Activated CD4-positive, alpha-beta T cell treated with anti-CD3 and anti-CD28 coated beads, Interleukin-2, amount 10 ng/mL, durations not matched to agents 7 days and 5 days (primary cell): ENCODE measurements around the gene MNX1. TPM values are rescaled to one million over a fixed set of nuclear protein-coding genes. Genes with fewer than 3 reads are reported as not detected.
A peak's percentile ranks its signal among the peaks of the same experiment; 100 is the strongest.

Experiments used
- CTCF ChIA-PET: fragments of 350-600 bp; sonication (Branson Sonifier 250); formaldehyde crosslinking; loops from one replicate; lab custom pipeline; 2021; ENCODE audit warnings: antibody characterized with exemption; lab: Charles Lee
- POLR2A ChIA-PET: fragments of 350-600 bp; sonication (Branson Sonifier 250); formaldehyde crosslinking; loops from one replicate; lab custom pipeline; 2021; ENCODE audit warnings: antibody characterized with exemption; lab: Charles Lee
- DNase-seq: peaks from one replicate; pipeline ENCODE4 v3.0.0-alpha.2; 2020
- H3K27ac Mint-ChIP-seq: one replicate; pipeline ENCODE4 v1.8.0; 2021; ENCODE audit warnings: mild to moderate bottlenecking, moderate library complexity, mixed read lengths
- H3K27me3 Mint-ChIP-seq: one replicate; pipeline ENCODE4 v1.8.0; 2021; ENCODE audit warnings: mixed read lengths
- H3K36me3 Mint-ChIP-seq: one replicate; pipeline ENCODE4 v1.8.0; 2021; ENCODE audit warnings: low read depth, mixed read lengths
- H3K4me1 Mint-ChIP-seq: one replicate; pipeline ENCODE4 v1.8.0; 2021; ENCODE audit warnings: mixed read lengths
- H3K4me3 Mint-ChIP-seq: one replicate; pipeline ENCODE4 v1.8.0; 2021; ENCODE audit warnings: mild to moderate bottlenecking, moderate library complexity, mixed read lengths
- H3K9me3 Mint-ChIP-seq: one replicate; pipeline ENCODE4 v1.8.0; 2021; ENCODE audit warnings: mixed read lengths
- total RNA-seq, 2 experiments: library from RNA; stranded (reverse); gene quantifications; one replicate each; pipeline ENCODE4 v1.2.3, GENCODE V29; 2021

The MNX1 gene
- total RNA-seq, 2 experiments from 2014 or later, result not detected

DNA sequence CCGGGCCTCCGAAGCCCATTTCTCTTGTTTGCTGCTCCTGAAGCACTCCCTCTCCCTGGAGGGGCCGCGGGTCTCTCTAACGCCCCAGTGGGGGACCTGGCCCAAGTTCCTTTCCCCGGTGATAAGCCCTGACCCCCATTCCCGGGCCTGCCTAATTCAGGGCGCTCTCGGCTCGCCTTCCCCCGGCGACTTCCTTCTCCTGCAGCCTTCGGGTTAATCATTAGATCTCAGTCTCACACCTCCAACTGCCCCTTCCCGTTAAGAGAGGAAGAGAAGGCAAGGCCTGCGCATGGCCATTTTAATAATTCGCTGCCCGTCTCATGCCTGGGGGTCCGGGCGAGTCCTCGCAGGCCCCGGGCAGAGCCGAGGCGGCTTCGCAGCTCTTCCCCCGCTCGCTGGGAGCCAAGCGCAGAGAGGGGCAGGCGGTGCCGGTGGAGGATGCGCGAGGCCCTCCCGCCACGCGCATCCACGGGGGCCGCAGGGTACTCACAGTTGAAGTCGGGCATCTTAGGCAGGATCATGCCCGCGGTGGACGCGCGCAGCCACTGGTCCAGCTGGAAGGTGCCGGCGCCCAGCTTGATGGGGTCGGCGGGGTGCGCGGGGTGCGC, 1.2 kb downstream of the MNX1 start:
- H3K27ac Mint-ChIP-seq, result no peak overlapping the region
- CTCF ChIA-PET, result interaction anchor here (1.6 kb wide), 1 partner anchor 9 kb away, joined by 3 read pairs; no protein-coding TSS in a partner anchor
- H3K9me3 Mint-ChIP-seq, result no peaks in the 10 kb centered on the region
- peaks cover 74% of the 10 kb centered on the region for H3K27me3 Mint-ChIP-seq
- H3K4me1 Mint-ChIP-seq, result peaks cover 20% of the 10 kb centered on the region
- H3K4me3 Mint-ChIP-seq, result peak overlapping the region; percentile 36
- POLR2A ChIA-PET, result no interaction called here
- peaks cover 3% of the 10 kb centered on the region for H3K36me3 Mint-ChIP-seq
- DNase-seq, result no peak

GRCh38 chr7:157008206-157009169, 2.0 kb downstream of the MNX1 start:
- Mint-ChIP-seq H3K9me3 (no peaks in the 10 kb centered on the region), H3K36me3 (peaks cover 3% of the 10 kb centered on the region), H3K4me3 (no peak overlapping the region), H3K4me1 (peaks cover 23% of the 10 kb centered on the region), H3K27me3 (peaks cover 73% of the 10 kb centered on the region), H3K27ac (peak overlapping the region; percentile 25)
- ChIA-PET CTCF (interaction anchor here (1.1 to 1.2 kb wide), 2 partner anchors 11 to 73 kb away, joined by 3 read pairs; no protein-coding TSS in a partner anchor), POLR2A (no interaction called here)
- DNase-seq, result no peak

GRCh38 chr7:157007470-157008066, 2.9 kb downstream of the MNX1 start:
- CTCF ChIA-PET, result interaction anchor here (1.1 to 1.2 kb wide), 2 partner anchors 12 to 74 kb away, joined by 3 read pairs; no protein-coding TSS in a partner anchor
- no peak for DNase-seq
- Mint-ChIP-seq H3K27me3 (peaks cover 67% of the 10 kb centered on the region), H3K27ac (no peak overlapping the region), H3K4me1 (peaks cover 23% of the 10 kb centered on the region), H3K4me3 (no peak overlapping the region), H3K9me3 (no peaks in the 10 kb centered on the region), H3K36me3 (peaks cover 3% of the 10 kb centered on the region)
- POLR2A ChIA-PET, result no interaction called here

DNA sequence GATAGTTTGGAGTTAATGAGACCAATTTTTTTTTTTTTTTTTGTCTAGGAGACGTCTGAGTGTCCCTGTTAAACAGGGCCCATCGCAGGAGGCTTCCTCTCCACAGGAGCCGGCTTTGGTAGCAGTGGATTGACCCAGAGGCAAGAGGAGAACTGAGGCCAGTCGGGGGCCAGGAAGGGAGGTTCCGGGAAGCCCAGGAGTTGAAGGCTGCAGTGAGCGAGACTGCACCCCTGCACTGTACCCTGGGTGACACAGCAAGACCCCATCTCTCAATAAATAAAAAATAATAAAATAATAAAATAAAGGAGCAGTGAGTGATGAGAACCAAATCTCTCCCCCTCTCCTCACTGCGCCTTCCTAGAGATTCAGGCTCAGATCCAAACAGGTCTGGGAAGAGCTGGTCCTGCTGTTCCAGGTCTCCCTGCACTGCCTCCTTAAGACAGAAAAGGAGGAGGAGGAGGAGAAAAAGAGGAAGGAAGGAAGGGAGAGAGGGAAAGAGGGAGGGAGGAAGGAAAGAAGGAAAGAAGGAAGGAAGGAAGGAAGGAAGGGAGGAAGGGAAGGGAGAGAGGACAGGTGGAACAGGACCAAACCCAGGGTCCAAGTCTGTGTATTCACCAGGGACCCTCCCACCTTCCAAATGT, 3.5 kb downstream of the MNX1 start:
- peaks cover 24% of the 10 kb centered on the region for H3K4me1 Mint-ChIP-seq
- peaks cover 2% of the 10 kb centered on the region for H3K36me3 Mint-ChIP-seq
- POLR2A ChIA-PET, result no interaction called here
- no peak overlapping the region for H3K4me3 Mint-ChIP-seq
- no peak overlapping the region for H3K27ac Mint-ChIP-seq
- CTCF ChIA-PET, result no interaction called here
- DNase-seq, result no peak
- H3K9me3 Mint-ChIP-seq, result no peaks in the 10 kb centered on the region
- peaks cover 65% of the 10 kb centered on the region for H3K27me3 Mint-ChIP-seq

DNA sequence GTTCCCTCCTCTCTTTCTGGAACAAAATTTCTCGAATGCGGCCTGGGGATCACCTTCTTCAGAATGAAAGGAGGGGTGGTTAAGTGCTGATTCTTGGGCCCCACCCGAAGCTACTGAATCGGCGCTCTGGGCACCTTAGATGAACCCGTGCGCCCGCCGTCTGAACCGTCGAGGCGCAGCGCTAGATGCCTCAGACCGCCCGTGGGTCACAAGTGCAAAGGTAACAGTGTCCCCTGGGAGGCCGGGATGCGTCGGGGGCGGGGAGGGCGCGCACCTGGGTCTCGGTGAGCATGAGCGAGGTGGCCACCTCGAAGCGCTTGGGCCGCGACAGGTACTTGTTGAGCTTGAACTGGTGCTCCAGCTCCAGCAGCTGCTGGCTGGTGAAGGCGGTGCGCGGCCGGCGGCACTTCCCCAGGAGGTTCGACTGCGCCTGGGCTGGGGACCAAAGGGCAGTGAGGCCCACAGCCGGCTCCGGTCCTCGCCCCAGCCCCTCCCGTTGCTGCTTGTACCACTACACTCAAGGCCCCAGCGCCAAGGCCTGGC, 4.2 kb downstream of the MNX1 start:
- POLR2A ChIA-PET, result no interaction called here
- Mint-ChIP-seq H3K36me3 (no peaks in the 10 kb centered on the region), H3K9me3 (no peaks in the 10 kb centered on the region), H3K27me3 (peaks cover 65% of the 10 kb centered on the region), H3K4me1 (peaks cover 21% of the 10 kb centered on the region), H3K4me3 (no peak overlapping the region), H3K27ac (peak overlapping the region; percentile 60)
- CTCF ChIA-PET, result no interaction called here
- DNase-seq, result no peak

DNA sequence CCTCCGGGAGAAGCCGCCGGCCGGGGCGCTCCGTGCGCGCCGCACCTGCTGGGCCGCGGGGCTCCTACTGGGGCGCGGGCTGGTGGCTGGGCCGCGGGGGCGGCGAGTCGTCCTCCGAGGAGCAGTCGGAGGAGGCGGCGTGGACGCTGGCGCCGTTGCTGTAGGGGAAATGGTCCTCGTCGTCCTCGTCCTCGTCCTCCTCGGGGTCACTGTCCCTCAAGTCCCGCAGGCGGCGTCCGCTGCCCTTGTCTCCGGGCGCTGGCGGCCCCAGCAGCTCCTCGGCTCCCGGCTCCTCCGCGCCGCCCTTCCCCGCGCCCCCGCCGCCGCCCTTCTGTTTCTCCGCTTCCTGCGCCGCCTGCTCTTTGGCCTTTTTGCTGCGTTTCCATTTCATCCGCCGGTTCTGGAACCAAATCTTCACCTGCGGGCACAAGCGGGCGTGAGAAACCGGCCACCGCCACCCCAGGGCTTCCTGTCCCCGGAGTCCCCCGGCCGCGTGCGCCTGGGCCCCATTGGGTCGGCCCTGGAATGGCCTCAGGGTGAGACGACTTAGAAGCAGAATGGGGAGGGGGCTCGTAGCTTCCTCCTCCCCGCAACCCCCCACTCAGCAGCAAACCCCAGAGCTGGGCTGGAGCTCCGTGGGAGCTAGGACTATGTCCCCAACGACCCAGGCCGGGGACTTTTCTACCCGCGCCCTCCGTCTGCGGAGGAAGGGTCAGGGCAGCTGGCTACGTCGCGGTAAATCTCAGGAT, 4.8 kb downstream of the MNX1 start:
- Mint-ChIP-seq H3K27me3 (peaks cover 68% of the 10 kb centered on the region), H3K27ac (no peak overlapping the region), H3K9me3 (no peaks in the 10 kb centered on the region), H3K4me1 (peaks cover 25% of the 10 kb centered on the region), H3K36me3 (peaks cover 2% of the 10 kb centered on the region), H3K4me3 (no peak overlapping the region)
- DNase-seq, result no peak
- CTCF ChIA-PET, result no interaction called here
- POLR2A ChIA-PET, result no interaction called here

- CTCF ChIA-PET, result no interaction called here
- peaks cover 28% of the 10 kb centered on the region for H3K4me1 Mint-ChIP-seq
- POLR2A ChIA-PET, result no interaction called here
- DNase-seq, result no peak
- no peaks in the 10 kb centered on the region for H3K9me3 Mint-ChIP-seq
- H3K4me3 Mint-ChIP-seq, result peak overlapping the region; percentile 16
- H3K27ac Mint-ChIP-seq, result no peak overlapping the region
- peaks cover 2% of the 10 kb centered on the region for H3K36me3 Mint-ChIP-seq
- H3K27me3 Mint-ChIP-seq, result peaks cover 72% of the 10 kb centered on the region
Observed at GRCh38 chr7:157004521-157005455, 5.7 kb downstream of the MNX1 start.

GRCh38 chr7:157003756-157004520, 6.5 kb downstream of the MNX1 start:
- H3K27ac Mint-ChIP-seq, result peak overlapping the region; percentile 64
- H3K27me3 Mint-ChIP-seq, result peaks cover 70% of the 10 kb centered on the region
- CTCF ChIA-PET, result interaction anchor here (1.2 kb wide), 1 partner anchor 9 kb away, joined by 5 read pairs; no protein-coding TSS in a partner anchor
- peaks cover 2% of the 10 kb centered on the region for H3K36me3 Mint-ChIP-seq
- POLR2A ChIA-PET, result no interaction called here
- peaks cover 25% of the 10 kb centered on the region for H3K4me1 Mint-ChIP-seq
- DNase-seq, result no peak
- no peak overlapping the region for H3K4me3 Mint-ChIP-seq
- H3K9me3 Mint-ChIP-seq, result no peaks in the 10 kb centered on the region

- POLR2A ChIA-PET, result no interaction called here
- peaks cover 2% of the 10 kb centered on the region for H3K36me3 Mint-ChIP-seq
- peak overlapping the region; percentile 64 for H3K27ac Mint-ChIP-seq
- no peak overlapping the region for H3K4me3 Mint-ChIP-seq
- no peak for DNase-seq
- CTCF ChIA-PET, result interaction anchor here (1.2 to 1.3 kb wide), 2 partner anchors 9 to 17 kb away, joined by 3 to 5 read pairs; no protein-coding TSS in a partner anchor
- peaks cover 25% of the 10 kb centered on the region for H3K4me1 Mint-ChIP-seq
- H3K27me3 Mint-ChIP-seq, result peaks cover 71% of the 10 kb centered on the region
- no peaks in the 10 kb centered on the region for H3K9me3 Mint-ChIP-seq
Observed at GRCh38 chr7:157003445-157003755, 7.1 kb downstream of the MNX1 start.

DNA sequence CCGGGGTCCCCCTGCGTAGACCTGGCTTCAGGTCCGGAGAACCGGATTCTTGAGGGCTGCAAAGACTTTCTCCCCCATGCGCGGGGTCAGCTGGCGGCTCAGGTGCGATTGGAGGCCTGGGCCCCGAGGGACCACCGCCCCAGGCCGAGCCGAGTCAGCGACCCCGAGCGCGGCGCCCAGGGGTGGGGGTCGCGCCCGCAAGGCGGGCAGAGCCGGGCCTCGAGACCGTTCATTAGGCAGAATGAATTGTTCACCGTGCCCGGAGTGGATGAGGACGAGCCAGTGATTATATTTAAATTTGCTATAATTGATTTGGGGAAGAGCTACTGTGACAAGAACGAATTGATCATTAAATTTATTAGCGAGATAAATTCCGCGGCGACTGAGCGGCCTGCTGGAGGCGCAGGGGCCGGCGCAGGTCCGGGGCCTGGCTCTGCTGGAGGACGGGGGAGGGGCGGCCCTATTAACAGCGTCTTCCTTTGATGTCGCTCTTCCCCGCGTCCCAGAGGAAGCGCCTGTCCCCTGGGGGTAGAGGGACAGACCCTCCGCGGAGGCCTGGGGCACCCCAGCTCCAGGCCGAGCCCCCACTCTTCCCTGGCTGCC, 7.5 kb downstream of the MNX1 start:
- Mint-ChIP-seq H3K27ac (no peak overlapping the region), H3K4me1 (peaks cover 25% of the 10 kb centered on the region), H3K36me3 (peaks cover 2% of the 10 kb centered on the region), H3K9me3 (no peaks in the 10 kb centered on the region), H3K4me3 (no peak overlapping the region), H3K27me3 (peaks cover 71% of the 10 kb centered on the region)
- POLR2A ChIA-PET, result no interaction called here
- CTCF ChIA-PET, result interaction anchor here (1.2 to 1.3 kb wide), 2 partner anchors 10 to 17 kb away, joined by 3 to 5 read pairs; no protein-coding TSS in a partner anchor
- DNase-seq, result no peak
